AG08395 (cell line): ENCODE data around the gene HOXC6.

Experiments used
- DNase-seq: peaks from one replicate; pipeline ENCODE4 v3.0.0; 2012; ENCODE audit warnings: mixed read lengths, low spot score

HOXC6 gene

GRCh38 chr12:54028314-54029201, at the start of gene HOXC6:
Gene HOXC6, plus strand, starts transcription at chr12:54028440. Its CDS starts 82 bp downstream, at chr12:54028522.
- DNase-seq: peak; percentile 77

- no peak for DNase-seq
These were observed 49.5 kb upstream of the HOXC6 start for GRCh38 chr12:53978477-53979356.

GRCh38 chr12:53980104-53980801, 48.0 kb upstream of the HOXC6 start:
- no peak for DNase-seq

GRCh38 chr12:53980802-53981496, 47.3 kb upstream of the HOXC6 start:
- no peak for DNase-seq

- DNase-seq: no peak
These were observed 46.3 kb upstream of the HOXC6 start for GRCh38 chr12:53981634-53982565.

- no peak for DNase-seq
These were observed 45.3 kb upstream of the HOXC6 start for GRCh38 chr12:53982648-53983567.

GRCh38 chr12:53983568-53983949, 44.7 kb upstream of the HOXC6 start:
- no peak for DNase-seq

- DNase-seq: no peak
These were observed 44.2 kb upstream of the HOXC6 start for GRCh38 chr12:53983950-53984572.

- DNase-seq: peak; percentile 92
These were observed 43.1 kb upstream of the HOXC6 start, which contains the start of gene HOXC10 for GRCh38 chr12:53984901-53985691. Gene HOXC10, plus strand, starts transcription at chr12:53985146. Its CDS starts 114 bp downstream, at chr12:53985260.

- DNase-seq: no peak
These were observed 42.6 kb upstream of the HOXC6 start for GRCh38 chr12:53985692-53985993.

- DNase-seq: peak; percentile 47
These were observed 42.1 kb upstream of the HOXC6 start for GRCh38 chr12:53985994-53986685.

GRCh38 chr12:53986686-53987483, 41.4 kb upstream of the HOXC6 start:
- DNase-seq: no peak

- DNase-seq: no peak
These were observed 40.4 kb upstream of the HOXC6 start for GRCh38 chr12:53987787-53988230.

GRCh38 chr12:53988541-53989226, 39.6 kb upstream of the HOXC6 start:
- no peak for DNase-seq

- no peak for DNase-seq
These were observed 38.8 kb upstream of the HOXC6 start for GRCh38 chr12:53989227-53990113.
